ENCODE results near the gene PHF21A. TPM values are rescaled to one million over a fixed set of nuclear protein-coding genes. Genes with fewer than 3 reads are reported as not detected.

PHF21A gene
- total RNA-seq, 1 experiment from 2014 or later = 8.2 TPM

DNA sequence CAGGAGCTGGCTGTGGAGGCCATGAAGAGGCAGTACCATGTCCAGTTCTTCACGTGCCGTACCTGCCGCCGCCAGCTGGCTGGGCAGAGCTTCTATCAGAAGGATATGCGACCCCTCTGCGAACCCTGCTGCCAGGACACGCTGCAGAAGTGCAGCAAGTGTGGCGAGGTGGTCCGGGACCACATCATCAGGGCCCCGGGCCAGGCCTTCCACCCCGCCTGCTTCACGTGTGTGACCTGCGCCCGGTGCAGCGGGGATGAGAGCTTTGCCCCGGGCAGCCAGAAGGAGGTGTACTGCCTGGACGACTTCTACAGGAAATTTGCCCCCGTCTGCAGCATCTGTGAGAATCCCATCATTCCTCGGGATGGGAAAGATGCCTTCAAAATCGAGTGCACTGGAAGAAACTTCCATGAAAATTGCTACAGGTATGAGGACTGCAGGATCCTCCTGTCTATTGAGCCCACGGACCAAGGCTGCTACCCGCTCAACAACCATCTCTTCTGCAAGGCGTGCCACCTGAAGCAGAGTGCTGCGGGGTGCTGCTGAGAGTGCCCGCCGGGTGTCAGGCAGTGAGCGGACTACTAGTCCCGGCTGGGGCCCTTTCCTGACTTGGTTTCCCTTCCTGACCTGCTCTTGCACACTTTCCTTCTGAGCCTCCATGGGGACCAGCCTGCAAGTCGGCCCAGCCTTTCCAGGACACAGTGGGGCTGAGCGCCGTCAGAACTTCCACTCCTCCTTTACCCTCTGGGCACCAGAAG, 22.0 kb upstream of the PHF21A start:
- H3K36me3 ChIP-seq (ENCODE audit: low read depth, low read length) = no peaks in the 10 kb centered on the region
- intact Hi-C loops (cut with micrococcal nuclease) = no loop called here
- H3F3A ChIP-seq (ENCODE audit: low read length, unreplicated experiment) = no peaks in the 10 kb centered on the region
- no peaks in the 10 kb centered on the region for H4K20me1 ChIP-seq (ENCODE audit: low read length)
- ChIA-PET CTCF (no interaction called here), POLR2A (ENCODE audit: unreplicated experiment) (no interaction called here)
- ATAC-seq = no peak
- H3K4me1 ChIP-seq (ENCODE audit: insufficient read depth, low read length) = no peaks in the 10 kb centered on the region
- no peak overlapping the region for H3K4me3 ChIP-seq (ENCODE audit: low read length)
- no peaks in the 10 kb centered on the region for H3K79me2 ChIP-seq (ENCODE audit: low read length)
- no peak for DNase-seq
- no peaks in the 10 kb centered on the region for H3K27me3 ChIP-seq (ENCODE audit: low read length)
- no TSS peak for BruUV-seq (replicated peaks)
- H3K9me3 ChIP-seq (ENCODE audit: low read length) = no peaks in the 10 kb centered on the region
- H3K9ac ChIP-seq (ENCODE audit: low read length) = no peak overlapping the region
- TF ChIP-seq, protein P1, sequence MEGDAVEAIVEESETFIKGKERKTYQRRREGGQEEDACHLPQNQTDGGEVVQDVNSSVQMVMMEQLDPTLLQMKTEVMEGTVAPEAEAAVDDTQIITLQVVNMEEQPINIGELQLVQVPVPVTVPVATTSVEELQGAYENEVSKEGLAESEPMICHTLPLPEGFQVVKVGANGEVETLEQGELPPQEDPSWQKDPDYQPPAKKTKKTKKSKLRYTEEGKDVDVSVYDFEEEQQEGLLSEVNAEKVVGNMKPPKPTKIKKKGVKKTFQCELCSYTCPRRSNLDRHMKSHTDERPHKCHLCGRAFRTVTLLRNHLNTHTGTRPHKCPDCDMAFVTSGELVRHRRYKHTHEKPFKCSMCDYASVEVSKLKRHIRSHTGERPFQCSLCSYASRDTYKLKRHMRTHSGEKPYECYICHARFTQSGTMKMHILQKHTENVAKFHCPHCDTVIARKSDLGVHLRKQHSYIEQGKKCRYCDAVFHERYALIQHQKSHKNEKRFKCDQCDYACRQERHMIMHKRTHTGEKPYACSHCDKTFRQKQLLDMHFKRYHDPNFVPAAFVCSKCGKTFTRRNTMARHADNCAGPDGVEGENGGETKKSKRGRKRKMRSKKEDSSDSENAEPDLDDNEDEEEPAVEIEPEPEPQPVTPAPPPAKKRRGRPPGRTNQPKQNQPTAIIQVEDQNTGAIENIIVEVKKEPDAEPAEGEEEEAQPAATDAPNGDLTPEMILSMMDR (conservative IDR thresholded peaks at IDR 0.05; ENCODE audit: low read depth, low read length) = no peak
- TF ChIP-seq EZH2 (IDR thresholded peaks at IDR 0.05; ENCODE audit: low read length, unreplicated experiment) (no peak), EZH2phosphoT487 (IDR thresholded peaks at IDR 0.05; ENCODE audit: borderline replicate concordance, low read length) (no peak)
- no peak overlapping the region for H3K4me2 ChIP-seq (ENCODE audit: low read length)
- H3K9me2 ChIP-seq (replicated peaks; ENCODE audit: low read length) = no peaks in the 10 kb centered on the region
- no peak overlapping the region for H2AFZ ChIP-seq (ENCODE audit: low read length)
- H3K27ac ChIP-seq (ENCODE audit: low read length) = no peak overlapping the region

DNA sequence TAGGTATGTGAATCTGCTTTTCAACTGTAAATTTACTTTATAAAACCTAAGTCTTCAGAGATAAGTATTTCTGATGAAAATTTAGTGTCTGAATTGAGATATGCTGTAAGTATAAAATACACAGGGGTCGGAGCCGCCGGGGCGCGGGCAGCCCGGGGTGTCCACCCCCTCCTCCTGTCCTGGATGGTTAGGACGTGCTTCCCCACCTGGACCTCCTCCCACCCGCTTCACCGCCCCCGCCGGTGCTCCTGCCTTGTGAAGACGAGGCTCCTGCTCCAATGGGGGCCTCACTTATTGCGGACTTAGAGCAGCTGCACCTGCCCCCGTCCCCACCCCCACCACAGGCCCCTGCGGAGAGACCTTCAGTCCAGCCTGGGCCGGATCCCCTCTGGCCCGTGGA, 21.3 kb upstream of the PHF21A start:
- H3K9me2 ChIP-seq (replicated peaks; ENCODE audit: low read length) = no peaks in the 10 kb centered on the region
- no peaks in the 10 kb centered on the region for H3K9me3 ChIP-seq (ENCODE audit: low read length)
- H3K4me3 ChIP-seq (ENCODE audit: low read length) = no peak overlapping the region
- H3K9ac ChIP-seq (ENCODE audit: low read length) = no peak overlapping the region
- DNase-seq (no peak), ATAC-seq (no peak)
- H3K27me3 ChIP-seq (ENCODE audit: low read length) = no peaks in the 10 kb centered on the region
- ChIA-PET CTCF (no interaction called here), POLR2A (ENCODE audit: unreplicated experiment) (no interaction called here)
- no peaks in the 10 kb centered on the region for H3K4me1 ChIP-seq (ENCODE audit: insufficient read depth, low read length)
- intact Hi-C loops (cut with micrococcal nuclease) = no loop called here
- no peak for TF ChIP-seq EZH2 (IDR thresholded peaks at IDR 0.05; ENCODE audit: low read length, unreplicated experiment)
- TF ChIP-seq EZH2phosphoT487 (IDR thresholded peaks at IDR 0.05; ENCODE audit: borderline replicate concordance, low read length) = no peak
- TF ChIP-seq, protein P1 (conservative IDR thresholded peaks at IDR 0.05; ENCODE audit: low read depth, low read length) = no peak
- no peaks in the 10 kb centered on the region for H4K20me1 ChIP-seq (ENCODE audit: low read length)
- H3K79me2 ChIP-seq (ENCODE audit: low read length) = no peaks in the 10 kb centered on the region
- no peaks in the 10 kb centered on the region for H3F3A ChIP-seq (ENCODE audit: low read length, unreplicated experiment)
- H3K27ac ChIP-seq (ENCODE audit: low read length) = no peak overlapping the region
- H3K4me2 ChIP-seq (ENCODE audit: low read length) = no peak overlapping the region
- no peaks in the 10 kb centered on the region for H3K36me3 ChIP-seq (ENCODE audit: low read depth, low read length)
- H2AFZ ChIP-seq (ENCODE audit: low read length) = no peak overlapping the region
- BruUV-seq (replicated peaks) = no TSS peak

DNA sequence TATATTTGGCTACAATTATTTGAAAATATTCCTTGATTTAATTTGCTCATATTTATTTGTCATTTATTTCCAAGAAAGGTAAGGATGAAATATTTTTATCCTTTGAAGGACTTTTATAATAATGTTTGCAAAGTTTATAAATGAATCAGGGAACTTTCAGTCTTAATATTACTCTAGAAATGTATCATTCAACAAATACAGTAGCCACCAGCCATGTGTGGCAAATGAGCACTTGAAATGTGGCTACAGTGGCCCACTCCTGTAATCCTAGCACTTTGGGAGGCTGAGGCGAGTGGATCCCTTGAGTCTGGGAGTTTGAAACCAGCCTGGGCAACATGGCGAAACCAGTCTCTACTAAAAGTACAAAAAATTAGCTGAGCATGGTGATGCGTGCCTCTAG, 20.3 kb upstream of the PHF21A start:
- H3K4me3 ChIP-seq (ENCODE audit: low read length) = no peak overlapping the region
- H3F3A ChIP-seq (ENCODE audit: low read length, unreplicated experiment) = no peaks in the 10 kb centered on the region
- H3K9ac ChIP-seq (ENCODE audit: low read length) = no peak overlapping the region
- H3K4me1 ChIP-seq (ENCODE audit: insufficient read depth, low read length) = no peaks in the 10 kb centered on the region
- ChIA-PET POLR2A (ENCODE audit: unreplicated experiment) (no interaction called here), CTCF (no interaction called here)
- BruUV-seq (replicated peaks) = no TSS peak
- TF ChIP-seq EZH2phosphoT487 (IDR thresholded peaks at IDR 0.05; ENCODE audit: borderline replicate concordance, low read length) (no peak), EZH2 (IDR thresholded peaks at IDR 0.05; ENCODE audit: low read length, unreplicated experiment) (no peak)
- H3K36me3 ChIP-seq (ENCODE audit: low read depth, low read length) = no peaks in the 10 kb centered on the region
- no peaks in the 10 kb centered on the region for H3K27me3 ChIP-seq (ENCODE audit: low read length)
- no peaks in the 10 kb centered on the region for H3K79me2 ChIP-seq (ENCODE audit: low read length)
- no peak overlapping the region for H2AFZ ChIP-seq (ENCODE audit: low read length)
- H3K27ac ChIP-seq (ENCODE audit: low read length) = no peak overlapping the region
- no peaks in the 10 kb centered on the region for H4K20me1 ChIP-seq (ENCODE audit: low read length)
- no peaks in the 10 kb centered on the region for H3K9me2 ChIP-seq (replicated peaks; ENCODE audit: low read length)
- DNase-seq (no peak), ATAC-seq (no peak)
- no peak overlapping the region for H3K4me2 ChIP-seq (ENCODE audit: low read length)
- intact Hi-C loops (cut with micrococcal nuclease) = no loop called here
- no peaks in the 10 kb centered on the region for H3K9me3 ChIP-seq (ENCODE audit: low read length)
